Hepatocyte (in vitro differentiated cells): ENCODE data around the gene GRK5.

Source experiments
- EZH2phosphoT487 ChIP-seq: fragments of 200-600 bp; sonication (generic); IDR thresholded peaks from one replicate; pipeline ENCODE4 v1.6.1; 2018; ENCODE audit warnings: antibody characterized with exemption, mild to moderate bottlenecking, low read depth, moderate library complexity; ENCODE audit not compliant: unreplicated experiment, severe bottlenecking
- TF ChIP-seq, protein P1 (sequence below): fragments of 200-600 bp; sonication (generic); IDR thresholded peaks from 2 replicates; pipeline ENCODE4 v1.5.1; 2016; ENCODE audit warnings: antibody characterized with exemption, mild to moderate bottlenecking; ENCODE audit not compliant: poor library complexity

DNA sequence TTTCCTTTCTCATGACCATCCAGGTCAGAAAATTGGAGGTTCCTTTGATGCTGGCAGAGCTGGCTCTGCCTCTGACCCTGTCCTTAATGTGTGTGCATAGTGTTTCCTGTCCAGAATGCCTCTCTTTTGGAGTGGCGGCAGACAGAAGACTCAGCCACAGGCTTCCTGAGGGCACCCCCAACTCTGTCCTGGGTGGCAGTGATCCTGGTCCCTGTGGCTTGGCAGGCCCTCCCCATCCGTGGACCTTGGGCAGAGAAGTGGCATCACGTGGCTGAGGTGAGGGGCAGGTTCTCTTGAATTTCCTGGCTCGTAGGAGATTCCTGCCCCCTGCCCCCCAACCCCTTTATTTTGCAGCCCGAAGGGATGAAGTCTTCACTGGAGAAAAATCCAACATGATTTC lies 202.0 kb downstream of the GRK5 start:
- TF ChIP-seq EZH2phosphoT487: no peak
- TF ChIP-seq, protein P1, sequence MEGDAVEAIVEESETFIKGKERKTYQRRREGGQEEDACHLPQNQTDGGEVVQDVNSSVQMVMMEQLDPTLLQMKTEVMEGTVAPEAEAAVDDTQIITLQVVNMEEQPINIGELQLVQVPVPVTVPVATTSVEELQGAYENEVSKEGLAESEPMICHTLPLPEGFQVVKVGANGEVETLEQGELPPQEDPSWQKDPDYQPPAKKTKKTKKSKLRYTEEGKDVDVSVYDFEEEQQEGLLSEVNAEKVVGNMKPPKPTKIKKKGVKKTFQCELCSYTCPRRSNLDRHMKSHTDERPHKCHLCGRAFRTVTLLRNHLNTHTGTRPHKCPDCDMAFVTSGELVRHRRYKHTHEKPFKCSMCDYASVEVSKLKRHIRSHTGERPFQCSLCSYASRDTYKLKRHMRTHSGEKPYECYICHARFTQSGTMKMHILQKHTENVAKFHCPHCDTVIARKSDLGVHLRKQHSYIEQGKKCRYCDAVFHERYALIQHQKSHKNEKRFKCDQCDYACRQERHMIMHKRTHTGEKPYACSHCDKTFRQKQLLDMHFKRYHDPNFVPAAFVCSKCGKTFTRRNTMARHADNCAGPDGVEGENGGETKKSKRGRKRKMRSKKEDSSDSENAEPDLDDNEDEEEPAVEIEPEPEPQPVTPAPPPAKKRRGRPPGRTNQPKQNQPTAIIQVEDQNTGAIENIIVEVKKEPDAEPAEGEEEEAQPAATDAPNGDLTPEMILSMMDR: no peak
